Adrenal gland (tissue), 5 donors: ENCODE measurements around the gene PI16.

Experiments
- POLR2A ChIP-seq, 2 donors: fragments of 450-650 bp; IDR thresholded peaks; one replicate each; pipeline ENCODE4 v1.6.1; 2017; ENCODE audit warnings: antibody characterized with exemption in 2 of 2, mild to moderate bottlenecking in 2 of 2, moderate library complexity in 1 of 2
- TF ChIP-seq, protein P1 (sequence below), 6 experiments: fragments of 450-650 bp in 4 of 6; fragments of 200-600 bp in 2 of 6; sonication (generic) in 1 of 6; IDR thresholded peaks; 1 replicate in 5 of 6; 2 replicates in 1 of 6; pipeline versions ENCODE4 v1.5.1 to v1.8.0; 2016 to 2021; ENCODE audit warnings: antibody characterized with exemption in 6 of 6, mild to moderate bottlenecking in 2 of 6, moderate library complexity in 1 of 6
- donor health status: DM: no; HTN: no; CAD: no.

DNA sequence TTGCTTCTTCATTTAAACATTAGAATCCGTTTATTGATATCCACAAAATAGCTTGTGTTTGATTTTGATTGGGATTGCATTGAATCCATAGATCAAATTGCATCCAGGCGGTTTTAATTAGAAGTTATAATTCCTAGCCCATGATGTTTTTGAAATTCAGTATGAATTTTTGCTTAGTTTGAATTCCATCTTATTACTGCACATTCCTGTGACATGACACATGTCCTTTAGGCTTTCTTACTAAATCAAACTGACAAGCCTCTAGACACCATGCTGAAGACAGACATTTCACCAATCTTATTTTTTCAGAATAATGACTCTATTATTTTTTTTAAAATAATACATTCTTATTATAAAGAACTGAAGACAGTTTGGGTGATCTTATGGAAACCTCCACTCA, 21.4 kb upstream of the PI16 start:
- TF ChIP-seq, protein P1, sequence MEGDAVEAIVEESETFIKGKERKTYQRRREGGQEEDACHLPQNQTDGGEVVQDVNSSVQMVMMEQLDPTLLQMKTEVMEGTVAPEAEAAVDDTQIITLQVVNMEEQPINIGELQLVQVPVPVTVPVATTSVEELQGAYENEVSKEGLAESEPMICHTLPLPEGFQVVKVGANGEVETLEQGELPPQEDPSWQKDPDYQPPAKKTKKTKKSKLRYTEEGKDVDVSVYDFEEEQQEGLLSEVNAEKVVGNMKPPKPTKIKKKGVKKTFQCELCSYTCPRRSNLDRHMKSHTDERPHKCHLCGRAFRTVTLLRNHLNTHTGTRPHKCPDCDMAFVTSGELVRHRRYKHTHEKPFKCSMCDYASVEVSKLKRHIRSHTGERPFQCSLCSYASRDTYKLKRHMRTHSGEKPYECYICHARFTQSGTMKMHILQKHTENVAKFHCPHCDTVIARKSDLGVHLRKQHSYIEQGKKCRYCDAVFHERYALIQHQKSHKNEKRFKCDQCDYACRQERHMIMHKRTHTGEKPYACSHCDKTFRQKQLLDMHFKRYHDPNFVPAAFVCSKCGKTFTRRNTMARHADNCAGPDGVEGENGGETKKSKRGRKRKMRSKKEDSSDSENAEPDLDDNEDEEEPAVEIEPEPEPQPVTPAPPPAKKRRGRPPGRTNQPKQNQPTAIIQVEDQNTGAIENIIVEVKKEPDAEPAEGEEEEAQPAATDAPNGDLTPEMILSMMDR (IDR thresholded peaks at IDR 0.05) = no peak
- TF ChIP-seq POLR2A (IDR thresholded peaks at IDR 0.05) = no peak
